Prostate gland (tissue), 2 donors: ENCODE results near the gene ANKRD50. TPM values are rescaled to one million over a fixed set of nuclear protein-coding genes. Genes with fewer than 3 reads are reported as not detected.

Experiments
- DNase-seq: peaks from one replicate; pipeline ENCODE4 v3.0.0-alpha.2; 2019; ENCODE audit warnings: low spot score
- H3K27ac ChIP-seq, 2 donors: fragments of 200-600 bp; sonication (generic); 2 replicates each; pipeline ENCODE4 v1.5.1; 2017 to 2019
- H3K27me3 ChIP-seq: fragments of 200-600 bp; sonication (generic); replicated peaks from 2 replicates; pipeline ENCODE4 v1.5.1; 2019; ENCODE audit not compliant: insufficient read depth
- H3K36me3 ChIP-seq, 2 donors: fragments of 200-600 bp; sonication (generic); 1 replicate in 1 of 2; 2 replicates in 1 of 2; pipeline versions ENCODE4 v1.5.1 to v1.8.1; 2017 to 2019
- H3K4me1 ChIP-seq: fragments of 200-600 bp; sonication (generic); replicated peaks from 2 replicates; pipeline ENCODE4 v1.5.1; 2019
- H3K4me3 ChIP-seq, 2 donors: fragments of 200-600 bp; sonication (generic); 2 replicates each; pipeline ENCODE4 v1.5.1; 2017 to 2019
- H3K9me3 ChIP-seq: fragments of 200-600 bp; sonication (generic); 2 replicates; pipeline ENCODE4 v1.5.1; 2017
- CTCF ChIP-seq, 4 experiments: fragments of 200-600 bp in 2 of 4; fragments of 450-650 bp in 2 of 4; sonication (generic) in 2 of 4; IDR thresholded peaks; 1 replicate in 3 of 4; 2 replicates in 1 of 4; pipeline ENCODE4 v1.5.1; 2016 to 2019; ENCODE audit warnings: antibody characterized with exemption in 4 of 4, mild to moderate bottlenecking in 2 of 4, moderate library complexity in 2 of 4
- POLR2A ChIP-seq: fragments of 450-650 bp; IDR thresholded peaks from one replicate; pipeline ENCODE4 v1.6.1; 2016; ENCODE audit warnings: antibody characterized with exemption, mild to moderate bottlenecking
- POLR2AphosphoS5 ChIP-seq: sonication (generic); formaldehyde crosslinking; IDR thresholded peaks from one replicate; pipeline ENCODE4 v1.6.1; 2017; ENCODE audit warnings: antibody characterized with exemption
- WGBS: methylation state at CpG from one replicate; pipeline ENCODE4 v1.1.5; 2018; 5-methylcytosine and 5-hydroxymethylcytosine counted together
- intact Hi-C: fragments of 100-400 bp; cut with DNase I; formaldehyde crosslinking; loops from one replicate; pipeline ENCODE4 v1.14.2; 2022
- total RNA-seq, 2 donors: library from RNA; depleted of rRNA; stranded (reverse); fragments of >200 nt; gene quantifications; one replicate each; pipeline ENCODE4 v1.1.0, GENCODE V29; 2016

Gene ANKRD50
- total RNA-seq, 2 donors from 2014 or later, result 28.7 to 33.8 TPM

DNA sequence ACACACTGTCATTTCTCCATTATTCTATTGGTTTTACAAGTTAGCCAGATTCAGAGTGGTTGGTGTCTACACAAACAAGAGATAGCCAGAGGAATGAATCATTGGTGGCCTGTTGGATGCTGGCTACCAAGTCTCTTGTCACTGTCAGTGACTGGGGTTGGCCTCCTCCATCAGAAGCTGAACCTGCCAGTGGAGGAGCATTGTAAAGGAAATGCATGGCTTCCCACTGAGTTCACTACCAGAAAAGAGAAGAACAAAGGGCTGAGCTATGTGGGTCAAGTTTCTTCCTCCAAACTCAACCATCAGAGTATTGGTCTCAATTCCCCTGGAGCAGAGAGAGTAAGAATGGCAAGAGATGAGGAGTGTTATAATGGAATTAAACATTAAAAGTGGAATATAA, 26.5 kb upstream of the ANKRD50 start:
- no peak for TF ChIP-seq POLR2A
- TF ChIP-seq POLR2AphosphoS5, result no peak
- TF ChIP-seq CTCF (IDR thresholded peaks at IDR 0.05), result no peak

GRCh38 chr4:124737619-124738018, 25.1 kb upstream of the ANKRD50 start:
- no peaks in the 10 kb centered on the region for H3K4me1 ChIP-seq
- H3K9me3 ChIP-seq, result no peaks in the 10 kb centered on the region
- no peaks in the 10 kb centered on the region for H3K27me3 ChIP-seq
- TF ChIP-seq POLR2AphosphoS5 (no peak), CTCF (IDR thresholded peaks at IDR 0.05) (no peak), POLR2A (no peak)
- H3K36me3 ChIP-seq, result no peaks in the 10 kb centered on the region
- 77% methylated on average over 2 of the region's 2 CpGs for WGBS
- intact Hi-C loops, result no loop called here
- H3K4me3 ChIP-seq, result no peak overlapping the region
- no peak overlapping the region for H3K27ac ChIP-seq
- DNase-seq, result no peak

More for the DNA sequence above, 26.5 kb upstream of the ANKRD50 start:
- no peak for DNase-seq
- intact Hi-C loops, result no loop called here
- Histone ChIP-seq H3K4me1 (no peaks in the 10 kb centered on the region), H3K4me3 (no peak overlapping the region), H3K36me3 (no peaks in the 10 kb centered on the region), H3K27ac (no peak overlapping the region), H3K9me3 (no peaks in the 10 kb centered on the region), H3K27me3 (no peaks in the 10 kb centered on the region)

GRCh38 chr4:124736526-124736925, 24.0 kb upstream of the ANKRD50 start:
- DNase-seq, result no peak
- intact Hi-C loops, result no loop called here
- Histone ChIP-seq H3K27ac (no peak overlapping the region), H3K9me3 (no peaks in the 10 kb centered on the region), H3K4me1 (no peaks in the 10 kb centered on the region), H3K36me3 (no peaks in the 10 kb centered on the region), H3K4me3 (no peak overlapping the region), H3K27me3 (no peaks in the 10 kb centered on the region)
- TF ChIP-seq POLR2AphosphoS5 (no peak), CTCF (IDR thresholded peaks at IDR 0.05) (no peak), POLR2A (no peak)
- 63% methylated on average over 1 of the region's 1 CpG for WGBS

GRCh38 chr4:124727331-124727890, 14.9 kb upstream of the ANKRD50 start:
- DNase-seq, result no peak
- Histone ChIP-seq H3K4me1 (no peaks in the 10 kb centered on the region), H3K27me3 (no peaks in the 10 kb centered on the region), H3K27ac (no peak overlapping the region), H3K4me3 (no peak overlapping the region), H3K36me3 (no peaks in the 10 kb centered on the region), H3K9me3 (no peaks in the 10 kb centered on the region)
- intact Hi-C loops, result no loop called here
- TF ChIP-seq CTCF (IDR thresholded peaks at IDR 0.05) (no peak), POLR2AphosphoS5 (no peak), POLR2A (no peak)
- 94% methylated on average over 5 of the region's 5 CpGs for WGBS

GRCh38 chr4:124726269-124726668, 13.7 kb upstream of the ANKRD50 start:
- no peaks in the 10 kb centered on the region for H3K36me3 ChIP-seq
- 93% methylated on average over 3 of the region's 3 CpGs for WGBS
- intact Hi-C loops, result no loop called here
- no peaks in the 10 kb centered on the region for H3K27me3 ChIP-seq
- TF ChIP-seq POLR2A (no peak), POLR2AphosphoS5 (no peak), CTCF (IDR thresholded peaks at IDR 0.05) (no peak)
- H3K9me3 ChIP-seq, result no peaks in the 10 kb centered on the region
- H3K4me3 ChIP-seq, result no peak overlapping the region
- H3K4me1 ChIP-seq, result no peaks in the 10 kb centered on the region
- no peak for DNase-seq
- H3K27ac ChIP-seq, result no peak overlapping the region
